ENCODE data around the gene GPR176. TPM values are rescaled to one million over a fixed set of nuclear protein-coding genes. Genes with fewer than 3 reads are reported as not detected.

GPR176 gene
- total RNA-seq, 4 donors from 2014 or later = 2.4 to 18.6 (median 9.1) TPM

- TF ChIP-seq CTCF (IDR thresholded peaks at IDR 0.05) = no peak
- TF ChIP-seq EP300 (IDR thresholded peaks at IDR 0.05) = no peak
- no peak for TF ChIP-seq POLR2A (IDR thresholded peaks at IDR 0.05)
- no peaks in the 10 kb centered on the region for H3K9me3 ChIP-seq
- H3K27me3 ChIP-seq = no peaks in the 10 kb centered on the region
- no peaks in the 10 kb centered on the region for H3K36me3 ChIP-seq
- H3K4me3 ChIP-seq = no peak overlapping the region
- 94 to 97% methylated on average over 1 of the region's 1 CpG for WGBS, 2 donors
- H3K4me1 ChIP-seq = peaks cover 0 to 5% (median 0%) of the 10 kb centered on the region in 4 donors
- no peak for DNase-seq (ENCODE audit: low spot score in 2 of 2)
- H3K27ac ChIP-seq = no peak overlapping the region
These were observed 82.6 kb downstream of the GPR176 start for GRCh38 chr15:39837454-39837853.

DNA sequence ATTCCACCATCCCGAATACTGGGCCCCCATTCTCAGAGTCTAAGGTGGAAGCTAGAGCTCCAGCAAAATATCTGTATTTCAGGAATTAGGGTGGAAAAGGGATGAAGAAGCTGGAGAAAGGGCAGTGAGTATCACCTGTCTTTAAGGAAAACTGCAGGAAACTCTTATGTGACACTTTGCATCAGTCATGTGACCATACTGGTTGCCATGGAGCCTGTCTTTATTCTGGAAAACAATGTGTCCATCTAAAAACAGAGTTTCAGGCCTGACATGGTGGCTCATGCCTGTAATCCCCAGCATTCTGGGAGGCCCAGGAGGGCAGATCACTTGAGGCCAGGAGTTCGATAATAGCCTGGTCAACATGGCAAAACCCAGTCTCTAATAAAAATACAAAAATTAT is 84.5 kb downstream of the GPR176 start:
- DNase-seq (ENCODE audit: low spot score in 2 of 2) = no peak
- no peaks in the 10 kb centered on the region for H3K9me3 ChIP-seq
- TF ChIP-seq EP300 (IDR thresholded peaks at IDR 0.05) (no peak), CTCF (IDR thresholded peaks at IDR 0.05) (no peak), POLR2A (IDR thresholded peaks at IDR 0.05) (no peak)
- peaks cover 0 to 5% (median 0%) of the 10 kb centered on the region in 4 donors for H3K4me1 ChIP-seq
- no peaks in the 10 kb centered on the region for H3K27me3 ChIP-seq
- no peaks in the 10 kb centered on the region for H3K36me3 ChIP-seq
- 92 to 96% methylated on average over 2 of the region's 2 CpGs for WGBS, 2 donors
- no peak overlapping the region for H3K27ac ChIP-seq
- no peak overlapping the region for H3K4me3 ChIP-seq

DNA sequence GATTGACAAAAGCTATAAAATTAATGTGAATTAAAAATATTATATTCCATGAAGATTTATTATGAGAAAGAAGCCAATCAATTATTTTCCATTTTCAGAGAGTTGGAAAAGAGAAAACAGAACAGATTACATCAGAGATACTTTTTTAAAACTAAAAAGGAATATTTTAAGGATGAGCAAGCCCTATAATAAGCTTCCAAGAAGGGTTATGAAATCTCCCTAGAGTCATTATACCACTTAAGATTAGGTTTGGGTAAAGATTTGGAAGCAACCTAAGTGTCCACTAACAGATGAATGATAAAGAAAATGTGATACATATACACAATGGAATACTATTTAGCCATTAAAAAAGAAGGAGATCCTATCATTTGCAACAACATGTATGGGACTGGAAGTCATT is 85.8 kb downstream of the GPR176 start:
- Histone ChIP-seq H3K27me3 (no peaks in the 10 kb centered on the region), H3K4me3 (no peak overlapping the region), H3K27ac (no peak overlapping the region), H3K4me1 (peaks cover 0 to 5% (median 0%) of the 10 kb centered on the region in 4 donors), H3K36me3 (no peaks in the 10 kb centered on the region), H3K9me3 (no peaks in the 10 kb centered on the region)
- no peak for DNase-seq (ENCODE audit: low spot score in 2 of 2)
- no peak for TF ChIP-seq POLR2A (IDR thresholded peaks at IDR 0.05)
- no peak for TF ChIP-seq CTCF (IDR thresholded peaks at IDR 0.05)
- no peak for TF ChIP-seq EP300 (IDR thresholded peaks at IDR 0.05)

DNA sequence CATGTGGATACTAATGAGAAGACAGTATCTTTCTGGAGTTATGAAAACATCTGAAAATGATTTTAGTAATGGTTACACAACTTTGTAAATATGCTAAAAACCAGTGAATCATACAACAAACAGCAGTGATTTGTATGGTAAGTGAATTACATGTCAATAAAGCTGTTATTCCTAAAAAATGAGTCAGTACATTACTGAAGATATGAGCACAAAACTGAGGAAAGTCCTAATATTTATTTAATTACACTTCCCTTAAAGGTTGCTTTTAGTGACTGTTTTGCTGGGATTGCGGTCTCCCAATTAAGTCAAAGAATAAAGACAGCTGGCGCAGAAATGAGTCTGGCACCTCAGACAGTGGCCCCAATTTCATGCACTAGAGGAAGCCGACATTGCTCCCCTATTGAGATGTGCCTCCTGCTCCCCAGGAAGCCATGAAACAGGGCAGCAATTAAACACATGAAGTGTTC is 86.5 kb downstream of the GPR176 start:
- DNase-seq (ENCODE audit: low spot score in 2 of 2) = no peak
- no peak overlapping the region for H3K27ac ChIP-seq
- TF ChIP-seq POLR2A (IDR thresholded peaks at IDR 0.05) (no peak), CTCF (IDR thresholded peaks at IDR 0.05) (no peak), EP300 (IDR thresholded peaks at IDR 0.05) (no peak)
- no peaks in the 10 kb centered on the region for H3K36me3 ChIP-seq
- H3K27me3 ChIP-seq = no peaks in the 10 kb centered on the region
- H3K4me1 ChIP-seq = peaks cover 0 to 6% (median 0%) of the 10 kb centered on the region in 4 donors
- WGBS, 2 donors = 62 to 71% methylated on average over 3 of the region's 3 CpGs
- H3K4me3 ChIP-seq = no peak overlapping the region
- H3K9me3 ChIP-seq = no peaks in the 10 kb centered on the region

- Histone ChIP-seq H3K4me3 (no peak overlapping the region), H3K4me1 (peaks cover 0 to 12% (median 0%) of the 10 kb centered on the region in 4 donors), H3K27me3 (no peaks in the 10 kb centered on the region), H3K9me3 (no peaks in the 10 kb centered on the region), H3K27ac (no peak overlapping the region), H3K36me3 (no peaks in the 10 kb centered on the region)
- TF ChIP-seq EP300 (IDR thresholded peaks at IDR 0.05) (no peak), POLR2A (IDR thresholded peaks at IDR 0.05) (no peak), CTCF (IDR thresholded peaks at IDR 0.05) (no peak)
- DNase-seq (ENCODE audit: low spot score in 2 of 2) = no peak
- WGBS, 2 donors = 54 to 59% methylated on average over 1 of the region's 1 CpG
These were observed 89.9 kb downstream of the GPR176 start for GRCh38 chr15:39830166-39830565.

Measured in tibial nerve (tissue), 4 donors.